Measurements from ENCODE around the gene CFAP46.
"Not testable (repeated sequence)": the region's sequence is repeated elsewhere in the genome, so short reads cannot be mapped to it uniquely, and the experiment has no call there.

The CFAP46 gene

GRCh38 chr10:132844069-132844809, 98.1 kb downstream of the CFAP46 start:
- no peak for TF ChIP-seq CTCF (conservative IDR thresholded peaks at IDR 0.05; ENCODE audit: low read length)
- no peak for TF ChIP-seq EZH2phosphoT487 (IDR thresholded peaks at IDR 0.05; ENCODE audit: borderline replicate concordance)
- Histone ChIP-seq H3K4me3 (ENCODE audit: low read length, poor library complexity, severe bottlenecking) (no peak overlapping the region), H3K9me3 (ENCODE audit: insufficient read depth, low read depth, low read length) (peaks cover 15% of the 10 kb centered on the region; the same call in 1 of the 2 replicates), H4K20me1 (ENCODE audit: insufficient read depth, low read length, poor library complexity, severe bottlenecking) (no peaks in the 10 kb centered on the region), H3K9ac (ENCODE audit: low read depth, low read length, poor library complexity, severe bottlenecking) (no peak overlapping the region), H3K9me2 (replicated peaks; ENCODE audit: low read depth, low read length) (no peaks in the 10 kb centered on the region), H3K36me3 (ENCODE audit: insufficient read depth, low read length) (no peaks in the 10 kb centered on the region), H3F3A (ENCODE audit: low read depth) (no peaks in the 10 kb centered on the region), H3K4me2 (ENCODE audit: low read depth, low read length, poor library complexity, severe bottlenecking) (no peak overlapping the region), H3K4me1 (ENCODE audit: insufficient read depth, low read length, poor library complexity, severe bottlenecking) (peaks cover 5% of the 10 kb centered on the region), H3K27me3 (ENCODE audit: insufficient read depth, low read length, poor library complexity, severe bottlenecking) (no peaks in the 10 kb centered on the region), H3K79me2 (ENCODE audit: insufficient read depth, low read length) (no peaks in the 10 kb centered on the region), H2AFZ (ENCODE audit: low read length) (no peak overlapping the region)

DNA sequence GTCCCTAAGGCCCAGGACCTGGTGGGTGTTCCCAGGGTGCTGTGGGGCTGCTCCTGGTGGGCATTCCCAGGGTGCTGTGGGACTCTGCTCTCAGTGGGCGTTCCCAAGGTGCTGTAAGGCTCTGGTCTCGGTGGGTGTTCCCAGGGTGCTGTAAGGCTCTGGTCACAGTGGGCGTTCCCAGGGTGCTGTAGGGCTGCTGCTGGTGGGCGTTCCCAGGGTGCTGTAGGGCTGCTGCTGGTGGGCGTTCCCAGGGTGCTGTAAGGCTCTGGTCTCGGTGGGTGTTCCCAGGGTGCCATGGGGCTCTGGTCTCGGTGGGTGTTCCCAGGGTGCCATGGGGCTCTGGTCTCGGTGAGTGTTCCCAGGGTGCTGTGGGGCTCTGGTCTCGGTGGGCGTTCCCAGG, 99.1 kb downstream of the CFAP46 start:
- H3K27me3 ChIP-seq (ENCODE audit: insufficient read depth, low read length, poor library complexity, severe bottlenecking); H3K4me2 ChIP-seq (ENCODE audit: low read depth, low read length, poor library complexity, severe bottlenecking); H3K9ac ChIP-seq (ENCODE audit: low read depth, low read length, poor library complexity, severe bottlenecking): not testable (repeated sequence)

DNA sequence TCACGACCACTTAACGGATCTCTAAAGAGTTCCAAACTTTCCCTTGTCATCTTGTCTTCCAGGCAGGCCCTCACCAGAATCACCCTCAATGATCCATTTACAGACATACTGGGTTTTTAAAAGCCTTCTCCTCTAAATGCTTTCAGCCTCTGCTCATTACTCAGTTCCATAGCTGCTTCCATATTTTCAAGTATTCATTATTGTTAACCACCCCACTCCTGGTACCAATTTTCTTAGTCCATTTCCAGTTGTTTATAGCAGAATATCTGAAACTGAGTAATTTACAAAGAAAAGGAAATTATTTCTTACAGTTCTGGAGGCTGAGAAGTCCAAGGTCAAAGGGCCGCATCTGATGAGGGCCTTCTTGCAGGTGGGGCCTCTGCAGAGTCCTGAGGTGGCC, 100.0 kb downstream of the CFAP46 start:
- Histone ChIP-seq H3F3A (ENCODE audit: low read depth) (no peaks in the 10 kb centered on the region), H2AFZ (ENCODE audit: low read length) (no peak overlapping the region), H3K4me2 (ENCODE audit: low read depth, low read length, poor library complexity, severe bottlenecking) (no peak overlapping the region), H3K4me3 (ENCODE audit: low read length, poor library complexity, severe bottlenecking) (no peak overlapping the region), H3K4me1 (ENCODE audit: insufficient read depth, low read length, poor library complexity, severe bottlenecking) (no peaks in the 10 kb centered on the region), H3K9me3 (ENCODE audit: insufficient read depth, low read depth, low read length) (peaks cover 15% of the 10 kb centered on the region; the same call in 1 of the 2 replicates), H3K9ac (ENCODE audit: low read depth, low read length, poor library complexity, severe bottlenecking) (no peak overlapping the region), H3K9me2 (replicated peaks; ENCODE audit: low read depth, low read length) (no peaks in the 10 kb centered on the region), H4K20me1 (ENCODE audit: insufficient read depth, low read length, poor library complexity, severe bottlenecking) (no peaks in the 10 kb centered on the region), H3K79me2 (ENCODE audit: insufficient read depth, low read length) (no peaks in the 10 kb centered on the region), H3K36me3 (ENCODE audit: insufficient read depth, low read length) (no peaks in the 10 kb centered on the region), H3K27me3 (ENCODE audit: insufficient read depth, low read length, poor library complexity, severe bottlenecking) (no peaks in the 10 kb centered on the region)
- TF ChIP-seq EZH2phosphoT487 (IDR thresholded peaks at IDR 0.05; ENCODE audit: borderline replicate concordance) (no peak), CTCF (conservative IDR thresholded peaks at IDR 0.05; ENCODE audit: low read length) (no peak)

More for the DNA sequence above, 99.1 kb downstream of the CFAP46 start:
- H3K9me3 ChIP-seq (ENCODE audit: insufficient read depth, low read depth, low read length) = peaks cover 15% of the 10 kb centered on the region; the same call in 1 of the 2 replicates
- H3K9me2 ChIP-seq (replicated peaks; ENCODE audit: low read depth, low read length); H3F3A ChIP-seq (ENCODE audit: low read depth); H2AFZ ChIP-seq (ENCODE audit: low read length); H3K36me3 ChIP-seq (ENCODE audit: insufficient read depth, low read length); H3K4me1 ChIP-seq (ENCODE audit: insufficient read depth, low read length, poor library complexity, severe bottlenecking); H3K79me2 ChIP-seq (ENCODE audit: insufficient read depth, low read length); H3K4me3 ChIP-seq (ENCODE audit: low read length, poor library complexity, severe bottlenecking); H4K20me1 ChIP-seq (ENCODE audit: insufficient read depth, low read length, poor library complexity, severe bottlenecking): not testable (repeated sequence)

DNA sequence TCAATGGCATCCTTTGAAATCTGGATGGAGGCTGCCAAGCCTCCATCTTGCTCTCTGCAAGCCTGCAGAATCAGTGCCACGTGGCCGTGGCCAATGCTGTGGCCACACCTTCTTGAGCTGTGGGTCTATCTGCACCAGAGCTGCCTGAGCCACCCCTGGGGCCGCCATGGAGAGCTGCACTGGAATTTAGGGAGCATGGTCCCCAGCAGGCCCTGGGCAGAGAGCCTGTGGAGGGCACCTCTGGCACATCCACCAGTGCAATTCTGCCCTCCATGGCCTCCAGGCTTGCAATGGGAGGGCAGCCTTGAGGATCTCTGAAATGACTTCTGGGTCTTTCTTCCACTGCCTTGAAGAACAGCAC, 100.8 kb downstream of the CFAP46 start:
- Histone ChIP-seq H3K4me2 (ENCODE audit: low read depth, low read length, poor library complexity, severe bottlenecking) (no peak overlapping the region), H3K4me3 (ENCODE audit: low read length, poor library complexity, severe bottlenecking) (no peak overlapping the region), H3K79me2 (ENCODE audit: insufficient read depth, low read length) (no peaks in the 10 kb centered on the region), H3K27me3 (ENCODE audit: insufficient read depth, low read length, poor library complexity, severe bottlenecking) (no peaks in the 10 kb centered on the region), H4K20me1 (ENCODE audit: insufficient read depth, low read length, poor library complexity, severe bottlenecking) (no peaks in the 10 kb centered on the region), H3F3A (ENCODE audit: low read depth) (no peaks in the 10 kb centered on the region), H3K9me3 (ENCODE audit: insufficient read depth, low read depth, low read length) (peaks cover 15% of the 10 kb centered on the region; the same call in 1 of the 2 replicates), H2AFZ (ENCODE audit: low read length) (no peak overlapping the region), H3K36me3 (ENCODE audit: insufficient read depth, low read length) (no peaks in the 10 kb centered on the region), H3K9ac (ENCODE audit: low read depth, low read length, poor library complexity, severe bottlenecking) (no peak overlapping the region), H3K9me2 (replicated peaks; ENCODE audit: low read depth, low read length) (no peaks in the 10 kb centered on the region), H3K4me1 (ENCODE audit: insufficient read depth, low read length, poor library complexity, severe bottlenecking) (no peaks in the 10 kb centered on the region)
- TF ChIP-seq EZH2phosphoT487 (IDR thresholded peaks at IDR 0.05; ENCODE audit: borderline replicate concordance) = no peak
- TF ChIP-seq CTCF (conservative IDR thresholded peaks at IDR 0.05; ENCODE audit: low read length) = no peak
